Hepatocyte (in vitro differentiated cells): Measurements from ENCODE around the gene H2AZ2.

Experiments used
- CTCF ChIP-seq: fragments of 200-600 bp; sonication (generic); IDR thresholded peaks from 2 replicates; pipeline ENCODE4 v1.5.1; 2016; ENCODE audit warnings: antibody characterized with exemption, mild to moderate bottlenecking; ENCODE audit not compliant: poor library complexity
- EZH2phosphoT487 ChIP-seq: fragments of 200-600 bp; sonication (generic); IDR thresholded peaks from one replicate; pipeline ENCODE4 v1.6.1; 2018; ENCODE audit warnings: antibody characterized with exemption, mild to moderate bottlenecking, low read depth, moderate library complexity; ENCODE audit not compliant: unreplicated experiment, severe bottlenecking

GRCh38 chr7:44782460-44782859 is 65.4 kb downstream of the H2AZ2 start:
- TF ChIP-seq CTCF (no peak), EZH2phosphoT487 (no peak)
